ENCODE measurements around the gene ADM.

DNA sequence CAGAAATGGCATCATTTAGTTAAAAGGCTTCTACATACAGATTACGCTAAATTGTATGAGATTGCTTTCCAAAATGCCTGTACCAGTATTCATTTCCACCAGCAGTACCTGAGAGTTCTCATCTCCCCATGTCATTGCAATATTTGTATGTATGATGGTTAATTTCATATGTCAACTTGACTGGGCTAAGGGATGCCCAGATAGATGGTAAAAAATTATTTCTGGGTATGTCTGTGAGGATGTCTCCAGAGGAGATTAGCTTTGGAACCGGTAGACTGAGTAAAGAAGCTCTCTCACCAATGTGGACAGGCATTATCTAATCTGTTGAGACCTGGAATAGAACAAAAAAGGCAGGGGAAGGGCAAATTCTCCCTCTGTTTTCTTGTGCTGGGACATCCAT, 6.9 kb downstream of the ADM start:
- TF ChIP-seq, protein P1, sequence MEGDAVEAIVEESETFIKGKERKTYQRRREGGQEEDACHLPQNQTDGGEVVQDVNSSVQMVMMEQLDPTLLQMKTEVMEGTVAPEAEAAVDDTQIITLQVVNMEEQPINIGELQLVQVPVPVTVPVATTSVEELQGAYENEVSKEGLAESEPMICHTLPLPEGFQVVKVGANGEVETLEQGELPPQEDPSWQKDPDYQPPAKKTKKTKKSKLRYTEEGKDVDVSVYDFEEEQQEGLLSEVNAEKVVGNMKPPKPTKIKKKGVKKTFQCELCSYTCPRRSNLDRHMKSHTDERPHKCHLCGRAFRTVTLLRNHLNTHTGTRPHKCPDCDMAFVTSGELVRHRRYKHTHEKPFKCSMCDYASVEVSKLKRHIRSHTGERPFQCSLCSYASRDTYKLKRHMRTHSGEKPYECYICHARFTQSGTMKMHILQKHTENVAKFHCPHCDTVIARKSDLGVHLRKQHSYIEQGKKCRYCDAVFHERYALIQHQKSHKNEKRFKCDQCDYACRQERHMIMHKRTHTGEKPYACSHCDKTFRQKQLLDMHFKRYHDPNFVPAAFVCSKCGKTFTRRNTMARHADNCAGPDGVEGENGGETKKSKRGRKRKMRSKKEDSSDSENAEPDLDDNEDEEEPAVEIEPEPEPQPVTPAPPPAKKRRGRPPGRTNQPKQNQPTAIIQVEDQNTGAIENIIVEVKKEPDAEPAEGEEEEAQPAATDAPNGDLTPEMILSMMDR (IDR thresholded peaks at IDR 0.05; ENCODE audit: poor library complexity) = no peak
- no peak for TF ChIP-seq EZH2 (IDR thresholded peaks at IDR 0.05; ENCODE audit: borderline replicate concordance)
